Epidermal melanocyte (primary cell): ENCODE results near the gene ITPKB.
"Not testable (repeated sequence)": the region's sequence is repeated elsewhere in the genome, so short reads cannot be mapped to it uniquely, and the experiment has no call there.

Experiments
- DNase-seq: peaks from one replicate; pipeline ENCODE4 v3.0.0; 2011; ENCODE audit warnings: low spot score; ENCODE audit not compliant: insufficient read length

ITPKB gene

DNA sequence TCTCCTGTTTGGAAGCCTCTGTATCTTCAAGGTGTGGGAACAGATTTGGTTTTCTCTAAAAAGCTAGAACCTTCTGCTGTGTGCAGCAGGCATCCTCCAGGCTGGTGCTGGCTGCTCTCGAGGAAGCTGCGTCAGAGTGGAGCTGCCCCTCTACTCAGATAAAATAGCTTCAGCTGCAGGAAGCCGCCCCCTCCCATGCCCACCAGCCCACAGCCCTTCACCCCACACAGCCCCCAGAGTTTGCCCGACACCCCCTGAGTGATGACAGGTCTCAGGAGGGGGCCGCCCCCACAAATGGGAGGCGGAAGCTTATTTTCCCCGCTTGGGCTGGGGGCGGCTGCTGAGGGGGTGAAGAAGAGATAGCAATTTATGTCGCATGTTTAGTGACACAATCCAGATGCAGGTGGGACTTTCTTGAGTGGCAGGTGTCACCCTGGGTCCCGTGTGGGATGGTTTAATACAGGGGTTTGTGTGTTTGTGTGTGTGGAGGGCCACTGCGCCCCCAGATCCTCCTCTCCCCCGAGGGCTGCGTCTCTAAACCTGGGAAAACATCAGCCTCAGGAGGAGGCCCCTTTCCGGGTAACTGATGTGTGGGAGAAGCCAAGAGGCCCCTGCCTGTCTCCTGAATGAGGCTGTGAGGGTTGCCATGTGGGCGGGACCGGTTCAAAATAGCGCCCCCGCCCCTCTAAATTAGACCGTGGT is 135.1 kb downstream of the ITPKB start:
- DNase-seq: no peak

DNA sequence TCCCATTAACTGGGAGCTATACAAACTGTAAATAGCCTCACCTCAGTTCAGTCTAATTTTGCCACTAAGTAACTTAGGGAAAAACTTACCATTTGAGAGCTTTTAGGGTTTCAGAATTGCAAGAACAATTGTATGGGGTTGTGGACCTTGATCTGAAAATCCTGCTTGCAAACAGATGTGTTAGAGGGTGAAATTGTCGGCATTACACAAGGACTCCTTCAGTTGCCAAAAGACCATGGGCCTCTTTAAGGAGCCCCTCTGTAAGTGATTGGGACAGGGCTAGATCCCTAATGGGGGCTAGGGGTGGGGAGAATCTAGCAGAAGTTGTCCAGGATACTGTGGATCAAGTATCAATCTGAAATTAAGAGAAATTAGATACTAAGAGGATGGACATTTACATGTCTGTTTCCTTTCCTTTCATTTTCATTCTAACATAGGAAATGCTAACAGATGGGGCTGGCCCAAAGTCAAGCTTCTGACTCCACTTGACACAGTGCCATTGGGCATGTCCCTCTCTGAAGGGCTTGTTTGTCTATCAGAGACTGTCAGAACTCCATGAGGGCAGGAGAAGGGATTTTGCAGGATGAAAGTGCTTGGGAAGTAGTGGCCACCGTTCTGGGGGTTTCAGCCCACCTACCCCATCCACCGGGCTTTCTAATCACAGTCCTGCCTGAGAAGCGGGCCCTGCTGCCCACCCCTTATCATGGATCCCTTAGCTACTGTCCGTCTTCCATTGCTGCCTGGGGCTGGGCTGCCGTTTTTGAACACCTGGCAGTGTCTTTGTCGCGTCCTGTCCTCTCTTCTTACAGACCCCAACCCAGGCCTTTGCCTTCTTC is 135.8 kb downstream of the ITPKB start:
- peak; percentile 63 for DNase-seq

- peak; percentile 85 for DNase-seq
Measured at GRCh38 chr1:226602186-226603021, 136.7 kb downstream of the ITPKB start.

DNA sequence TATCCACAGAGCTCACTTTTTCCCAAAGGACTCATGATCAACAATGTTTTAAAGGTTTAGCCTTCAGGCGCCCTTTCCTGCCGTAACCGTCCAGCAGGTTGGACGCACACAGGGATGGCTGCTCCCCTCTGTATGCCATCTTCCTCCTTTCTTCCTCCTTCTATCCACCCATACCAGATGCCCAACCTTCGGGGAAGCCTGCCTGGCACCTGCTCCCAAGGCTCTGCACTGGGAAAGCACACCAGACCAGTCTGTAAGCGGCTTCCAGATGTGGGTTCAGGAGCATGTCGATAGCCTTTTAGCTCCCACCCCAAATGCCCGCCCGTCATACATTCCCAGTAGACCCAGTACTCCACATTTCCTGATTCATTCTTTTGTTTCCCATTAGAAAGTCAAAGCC is 137.6 kb downstream of the ITPKB start:
- no peak for DNase-seq

DNA sequence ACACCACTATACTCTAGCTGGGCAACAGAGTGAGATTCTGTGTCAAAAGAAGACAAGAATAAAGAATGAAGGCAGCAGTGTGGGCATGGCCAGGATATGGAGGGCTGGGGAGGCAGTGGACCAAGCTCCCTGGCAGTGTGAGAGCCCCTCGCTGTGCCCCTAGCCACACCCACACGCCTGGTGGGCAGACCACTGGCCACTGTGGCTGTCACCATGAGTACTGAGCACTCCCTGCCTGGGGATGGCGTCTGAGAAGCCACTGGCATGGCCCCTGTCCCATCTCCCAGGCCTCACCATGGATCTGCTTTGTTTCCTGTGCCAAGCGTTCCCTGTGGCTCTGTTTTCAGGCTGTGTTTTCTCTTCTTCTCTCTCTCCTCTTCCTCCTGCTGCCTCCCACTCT is 138.8 kb downstream of the ITPKB start:
- DNase-seq: no peak

- DNase-seq: no peak
Measured at GRCh38 chr1:226599636-226600238, 139.3 kb downstream of the ITPKB start.

DNA sequence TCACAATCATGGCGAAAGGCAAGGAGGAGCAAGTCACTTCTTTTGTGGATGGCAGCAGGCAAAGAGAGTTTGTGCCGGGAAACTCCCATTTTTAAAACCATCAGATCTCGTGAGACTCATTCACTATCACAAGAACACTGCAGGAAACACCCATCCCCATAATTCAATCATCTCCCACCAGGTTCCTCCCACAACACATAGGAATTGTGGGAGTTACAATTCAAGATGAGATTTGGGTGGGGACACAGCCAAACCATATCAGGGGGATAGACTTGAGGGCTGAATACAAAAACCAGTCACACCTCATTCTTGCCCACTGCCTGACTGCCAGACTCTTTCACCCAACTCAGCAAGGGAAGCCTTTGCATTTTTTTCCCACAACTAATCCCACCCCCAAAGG is 140.1 kb downstream of the ITPKB start:
- DNase-seq: not testable (repeated sequence)

- no peak for DNase-seq
Measured at GRCh38 chr1:226598455-226598849, 140.6 kb downstream of the ITPKB start.

DNA sequence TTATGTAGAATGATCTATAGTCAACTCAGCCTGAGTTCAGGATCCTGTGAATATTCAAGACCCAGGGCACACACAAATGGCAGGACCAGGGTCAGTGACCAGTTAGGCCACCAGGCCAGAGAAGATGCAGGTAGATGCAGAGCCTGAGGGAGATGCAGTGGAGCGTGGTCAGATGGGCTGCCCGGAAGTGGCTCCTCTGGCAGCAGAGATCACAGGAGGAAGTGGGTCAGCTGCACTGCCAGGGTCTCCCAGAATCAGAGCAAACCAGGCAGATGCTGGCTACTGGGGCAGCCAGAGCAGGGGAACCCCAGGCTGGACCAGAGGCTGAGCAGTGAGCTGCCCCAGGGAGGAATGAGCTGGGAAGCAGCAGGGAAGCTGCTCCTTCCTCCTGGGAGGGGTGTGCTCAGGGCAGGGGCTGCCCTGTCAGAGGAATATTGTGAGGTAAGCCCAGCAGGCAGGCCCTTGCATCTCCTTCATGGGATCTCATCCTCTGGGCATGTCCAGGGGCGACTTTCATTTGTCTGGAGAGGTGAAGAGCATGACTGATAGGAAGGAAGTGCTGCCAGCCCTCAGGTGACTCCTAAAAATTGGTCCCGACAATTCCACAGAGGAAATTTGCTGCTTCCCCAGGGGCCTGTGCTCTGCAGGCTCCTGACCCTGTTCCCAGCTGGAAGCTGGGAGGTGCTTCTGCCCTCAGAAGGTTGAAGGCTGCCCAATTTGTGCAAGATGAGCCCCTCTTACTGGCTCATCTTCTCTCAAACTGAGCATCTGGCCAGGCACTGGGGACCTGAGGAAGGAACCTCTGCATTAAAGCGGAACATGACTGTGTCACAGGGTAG is 141.2 kb downstream of the ITPKB start:
- DNase-seq: no peak

DNA sequence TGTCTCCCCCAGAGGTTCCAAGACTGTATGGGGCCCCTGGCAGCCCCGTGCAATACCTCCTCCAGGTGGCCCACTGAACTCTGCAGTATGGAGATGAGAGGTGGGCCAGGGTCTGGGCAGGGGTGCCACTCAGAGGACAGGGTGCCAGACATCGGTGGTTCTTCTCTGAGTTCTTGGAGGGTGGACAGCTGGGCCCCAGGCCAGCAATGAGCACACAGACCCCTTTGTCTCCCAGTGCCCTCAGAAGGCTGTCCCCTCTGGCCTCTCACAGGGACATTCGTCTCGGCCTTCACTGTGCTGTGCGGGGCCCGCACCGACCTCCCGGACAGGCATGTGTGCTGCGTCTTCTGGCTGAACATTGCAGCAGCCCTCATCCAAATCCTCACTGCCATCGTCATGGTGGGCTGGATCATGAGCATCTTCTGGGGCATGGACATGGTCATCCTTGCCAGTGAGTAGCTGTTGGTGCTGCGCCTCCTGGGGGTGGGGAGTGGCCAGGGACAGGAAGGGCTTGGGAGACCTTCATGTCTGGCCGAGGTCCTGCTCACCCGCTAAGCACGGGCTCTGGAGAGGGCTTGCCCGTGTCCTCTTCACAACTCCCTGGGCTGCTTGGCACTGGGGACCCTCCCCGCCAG is 142.4 kb downstream of the ITPKB start:
- DNase-seq: no peak

GRCh38 chr1:226593541-226593940 is 145.5 kb downstream of the ITPKB start:
- DNase-seq: no peak

GRCh38 chr1:226590614-226591013 is 148.5 kb downstream of the ITPKB start:
- no peak for DNase-seq

DNA sequence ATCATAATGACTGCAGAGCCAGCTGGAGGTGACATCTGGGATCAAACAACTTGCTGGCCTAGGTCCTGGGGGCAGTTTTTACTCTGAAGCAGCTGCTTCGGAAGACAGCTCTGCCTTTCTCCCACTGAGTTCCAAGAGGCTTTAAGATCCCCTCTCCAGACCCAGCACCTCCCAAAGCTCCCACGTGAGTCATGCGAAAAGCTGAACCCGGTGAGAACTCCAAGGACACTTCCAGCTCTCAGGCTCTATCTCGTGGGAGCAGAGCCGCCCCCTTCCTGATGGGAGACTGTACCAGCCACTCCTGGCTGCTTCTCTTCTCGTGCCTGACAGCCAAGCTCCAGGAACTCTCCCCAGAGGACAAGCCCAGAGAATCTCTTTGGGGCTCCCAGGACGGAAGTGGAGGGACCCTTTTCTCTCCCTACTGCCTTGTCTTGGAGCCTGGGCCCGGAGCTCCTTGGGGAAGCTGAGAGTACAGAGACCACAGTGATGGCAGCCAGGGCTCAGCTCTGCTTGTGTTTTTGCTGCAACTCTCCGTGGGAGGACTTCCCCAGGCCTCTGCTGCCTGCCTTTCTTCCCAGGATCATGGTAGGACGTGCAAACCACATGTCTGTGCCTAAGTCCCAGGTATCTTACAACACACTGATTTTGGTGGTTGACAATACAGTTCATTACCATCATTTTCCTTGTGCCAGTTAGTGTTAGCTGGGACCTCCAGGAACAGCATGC is 149.9 kb downstream of the ITPKB start:
- no peak for DNase-seq

GRCh38 chr1:226588484-226588883 is 150.6 kb downstream of the ITPKB start:
- no peak for DNase-seq

- DNase-seq: no peak
Measured at GRCh38 chr1:226586650-226587422, 152.2 kb downstream of the ITPKB start.

DNA sequence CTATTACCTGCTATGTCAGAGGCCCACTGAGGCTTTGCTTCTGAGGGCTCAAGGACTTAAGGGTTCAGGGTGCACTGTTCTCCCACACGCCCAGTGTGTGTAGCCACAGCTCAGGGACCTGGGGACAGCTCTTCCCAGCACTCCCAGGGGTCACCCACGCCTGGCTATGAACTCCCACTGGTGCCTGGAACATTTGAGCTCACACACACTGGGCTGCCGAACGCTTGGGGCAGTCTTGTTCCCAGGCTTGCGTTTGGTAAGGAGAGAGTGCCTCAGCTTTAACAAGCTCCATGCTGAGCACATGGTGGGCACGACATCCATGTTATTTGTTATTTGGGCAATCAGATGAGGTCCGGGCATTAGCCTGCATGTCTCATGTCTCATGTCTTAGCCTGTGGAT is 153.0 kb downstream of the ITPKB start:
- DNase-seq: no peak

DNA sequence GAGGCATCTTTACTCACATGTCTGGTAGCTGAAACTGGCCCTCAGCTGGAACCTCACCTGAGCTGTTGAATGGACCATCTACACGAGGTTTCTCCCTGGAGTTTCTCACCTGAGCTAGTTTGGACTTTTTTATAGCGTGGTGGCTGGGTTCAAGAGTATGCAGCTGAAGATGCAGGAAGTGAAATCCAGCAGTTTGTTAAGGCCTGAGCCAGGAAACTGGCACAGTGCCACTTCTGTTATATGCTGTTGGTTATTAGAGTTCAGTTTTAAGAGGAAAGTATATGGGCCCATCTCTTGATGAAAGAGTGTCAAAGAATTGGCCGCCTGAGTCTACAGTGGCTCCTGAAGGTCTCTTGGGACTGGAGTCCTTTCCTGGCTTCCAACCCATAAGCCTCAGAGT is 154.9 kb downstream of the ITPKB start:
- DNase-seq: no peak

- no peak for DNase-seq
Measured at GRCh38 chr1:226582966-226583365, 156.1 kb downstream of the ITPKB start.
